Nephron (organoid): ENCODE measurements around the gene NEDD4.

ENCODE experiments used
- H3K27ac Mint-ChIP-seq, 3 experiments: 2 replicates each; pipeline ENCODE4 v1.8.0; 2020; ENCODE audit warnings: mixed read lengths in 3 of 3, mild to moderate bottlenecking in 2 of 3, moderate library complexity in 1 of 3
- H3K27me3 Mint-ChIP-seq: 2 replicates; pipeline ENCODE4 v1.8.0; 2021; ENCODE audit warnings: low read depth, mild to moderate bottlenecking, moderate library complexity, mixed read lengths
- H3K36me3 Mint-ChIP-seq: 2 replicates; pipeline ENCODE4 v1.8.0; 2020; ENCODE audit warnings: low read depth, mixed read lengths
- H3K4me1 Mint-ChIP-seq: 2 replicates; pipeline ENCODE4 v1.8.0; 2020; ENCODE audit warnings: mixed read lengths
- H3K4me3 Mint-ChIP-seq, 3 experiments: 2 replicates each; pipeline ENCODE4 v1.8.0; 2020; ENCODE audit warnings: mild to moderate bottlenecking in 3 of 3, mixed read lengths in 3 of 3, moderate library complexity in 2 of 3
- H3K9me3 Mint-ChIP-seq: 2 replicates; pipeline ENCODE4 v1.8.0; 2020; ENCODE audit warnings: mixed read lengths
- CTCF ChIP-seq, 3 experiments: fragments of 200-600 bp; sonication (generic); IDR thresholded peaks; one replicate each; pipeline ENCODE4 v1.5.0; 2021; ENCODE audit warnings: antibody characterized with exemption in 3 of 3; ENCODE audit not compliant: unreplicated experiment in 3 of 3

Gene NEDD4

GRCh38 chr15:55999658-56000057 is 6.2 kb upstream of the NEDD4 start:
- H3K36me3 Mint-ChIP-seq, result no peaks in the 10 kb centered on the region
- no peak overlapping the region for H3K4me3 Mint-ChIP-seq
- H3K4me1 Mint-ChIP-seq, result no peaks in the 10 kb centered on the region
- peaks cover under 1% of the 10 kb centered on the region for H3K27me3 Mint-ChIP-seq
- H3K9me3 Mint-ChIP-seq, result no peaks in the 10 kb centered on the region
- TF ChIP-seq CTCF (IDR thresholded peaks at IDR 0.05; ENCODE audit: unreplicated experiment in 3 of 3), result no peak
- H3K27ac Mint-ChIP-seq, result no peak overlapping the region

GRCh38 chr15:55998478-55998877 is 5.1 kb upstream of the NEDD4 start:
- H3K27ac Mint-ChIP-seq, result no peak overlapping the region
- peaks cover 4% of the 10 kb centered on the region for H3K4me1 Mint-ChIP-seq
- no peaks in the 10 kb centered on the region for H3K9me3 Mint-ChIP-seq
- H3K36me3 Mint-ChIP-seq, result no peaks in the 10 kb centered on the region
- H3K4me3 Mint-ChIP-seq, result no peak overlapping the region
- H3K27me3 Mint-ChIP-seq, result no peaks in the 10 kb centered on the region
- no peak for TF ChIP-seq CTCF (IDR thresholded peaks at IDR 0.05; ENCODE audit: unreplicated experiment in 3 of 3)

- Mint-ChIP-seq H3K36me3 (peaks cover 14% of the 10 kb centered on the region), H3K4me3 (peak overlapping the region; percentile 80 to 97 (median 97)), H3K27ac (peak overlapping the region; percentile 88 to 96 (median 94)), H3K4me1 (peaks cover 28% of the 10 kb centered on the region), H3K27me3 (peaks cover 5% of the 10 kb centered on the region), H3K9me3 (peaks cover 3% of the 10 kb centered on the region)
- no peak for TF ChIP-seq CTCF (IDR thresholded peaks at IDR 0.05; ENCODE audit: unreplicated experiment in 3 of 3)
Observed at GRCh38 chr15:55993804-55994560, 570 bp upstream of the NEDD4 start.

GRCh38 chr15:55992769-55993110 is 672 bp downstream of the NEDD4 start:
- Mint-ChIP-seq H3K4me3 (peak overlapping the region; percentile 90 to 96 (median 96)), H3K27me3 (peaks cover 5% of the 10 kb centered on the region), H3K4me1 (peaks cover 28% of the 10 kb centered on the region), H3K9me3 (peaks cover 3% of the 10 kb centered on the region), H3K27ac (peak overlapping the region; percentile 94 to 96 (median 95)), H3K36me3 (peaks cover 18% of the 10 kb centered on the region)
- TF ChIP-seq CTCF (IDR thresholded peaks at IDR 0.05; ENCODE audit: unreplicated experiment in 3 of 3), result no peak

GRCh38 chr15:55991802-55992768 is 1.3 kb downstream of the NEDD4 start:
- Mint-ChIP-seq H3K4me1 (peaks cover 28% of the 10 kb centered on the region), H3K4me3 (peak overlapping the region; percentile 90 to 96 (median 96)), H3K9me3 (peaks cover 3% of the 10 kb centered on the region), H3K27ac (peak overlapping the region; percentile 94 to 96 (median 95)), H3K27me3 (peaks cover 5% of the 10 kb centered on the region), H3K36me3 (peaks cover 18% of the 10 kb centered on the region)
- no peak for TF ChIP-seq CTCF (IDR thresholded peaks at IDR 0.05; ENCODE audit: unreplicated experiment in 3 of 3)
